IMR-90 (cell line): ENCODE measurements around the gene GNAZ. TPM values are rescaled to one million over a fixed set of nuclear protein-coding genes. Genes with fewer than 3 reads are reported as not detected.
"Not testable (repeated sequence)": the region's sequence is repeated elsewhere in the genome, so short reads cannot be mapped to it uniquely, and the experiment has no call there.

ENCODE experiments used
- ATAC-seq: fragments of 200-7000 bp; cut with Tn5 transposase; 2 replicates; pipeline ENCODE4 v1.9.1; 2020; ENCODE audit warnings: low read depth, mild to moderate bottlenecking, moderate library complexity
- BruUV-seq: library from RNA; stranded (reverse); fragments of 400-500 nt; replicated peaks from 2 replicates; lab custom pipeline; 2021; lab: Mats Ljungman, UMichigan
- CTCF ChIA-PET: fragments of 300-600 bp; formaldehyde crosslinking; extraction: SDS; loops from one replicate; lab custom pipeline; 2021; ENCODE audit warnings: antibody characterized with exemption; lab: Yijun Ruan, JAX
- POLR2A ChIA-PET: fragments of 300-600 bp; sonication (Branson Sonifier 250); formaldehyde crosslinking; loops from one replicate; lab custom pipeline; 2022; ENCODE audit warnings: antibody characterized with exemption; ENCODE audit not compliant: unreplicated experiment; lab: Charles Lee
- DNase-seq: peaks from one replicate; pipeline ENCODE4 v3.0.0; 2013
- H2AFZ ChIP-seq: replicated peaks from 2 replicates; pipeline ENCODE3; 2013; ENCODE audit warnings: low read length, mild to moderate bottlenecking; ENCODE audit not compliant: poor library complexity
- H2AK5ac ChIP-seq: 2 replicates; pipeline ENCODE4 v1.6.1; 2013; ENCODE audit warnings: low read depth, low read length, inconsistent platforms
- H2AK9ac ChIP-seq: replicated peaks from 2 replicates; pipeline ENCODE3; 2013; ENCODE audit warnings: mild to moderate bottlenecking, low read depth, low read length, moderate library complexity; ENCODE audit not compliant: poor library complexity
- H2BK120ac ChIP-seq: 2 replicates; pipeline ENCODE4 v1.6.1; 2013; ENCODE audit warnings: low read depth, low read length, inconsistent platforms
- H2BK15ac ChIP-seq: 3 replicates; pipeline ENCODE4 v1.6.1; 2013; ENCODE audit warnings: low read depth, low read length, inconsistent platforms
- H2BK20ac ChIP-seq: 2 replicates; pipeline ENCODE4 v1.6.1; 2013; ENCODE audit warnings: low read depth, mild to moderate bottlenecking, inconsistent platforms, low read length, moderate library complexity
- H2BK5ac ChIP-seq: 2 replicates; pipeline ENCODE4 v1.6.1; 2013; ENCODE audit warnings: mild to moderate bottlenecking, low read depth, low read length, inconsistent platforms; ENCODE audit not compliant: poor library complexity, severe bottlenecking
- H3K14ac ChIP-seq: replicated peaks from 2 replicates; pipeline ENCODE4 v1.6.1; 2013; ENCODE audit warnings: low read depth, low read length, inconsistent platforms
- H3K18ac ChIP-seq: 2 replicates; pipeline ENCODE4 v1.6.1; 2013; ENCODE audit warnings: low read depth, low read length, control low read depth
- H3K23ac ChIP-seq: 2 replicates; pipeline ENCODE4 v1.6.1; 2013; ENCODE audit warnings: low read depth, low read length, inconsistent platforms
- H3K27ac ChIP-seq: 2 replicates; pipeline ENCODE4 v1.5.1; 2013; ENCODE audit warnings: mild to moderate bottlenecking, control low read depth, low read length; ENCODE audit not compliant: insufficient read depth
- H3K27me3 ChIP-seq: 2 replicates; pipeline ENCODE4 v1.6.1; 2013; ENCODE audit warnings: low read length; ENCODE audit not compliant: control insufficient read depth, insufficient read depth
- H3K36me3 ChIP-seq: 2 replicates; pipeline ENCODE4 v1.6.1; 2013; ENCODE audit warnings: low read length, mixed read lengths; ENCODE audit not compliant: control insufficient read depth, insufficient read depth
- H3K4ac ChIP-seq: 2 replicates; pipeline ENCODE4 v1.6.1; 2013; ENCODE audit warnings: low read depth, low read length, inconsistent platforms
- H3K4me1 ChIP-seq: 2 replicates; pipeline ENCODE4 v1.6.1; 2013; ENCODE audit warnings: low read length, mixed read lengths; ENCODE audit not compliant: control insufficient read depth, insufficient read depth
- H3K4me2 ChIP-seq: 2 replicates; pipeline ENCODE4 v1.6.1; 2013; ENCODE audit warnings: low read depth, mild to moderate bottlenecking, control low read depth, low read length, moderate library complexity
- H3K4me3 ChIP-seq: 2 replicates; pipeline ENCODE4 v1.5.1; 2013; ENCODE audit warnings: low read depth, mild to moderate bottlenecking, control low read depth, low read length, moderate library complexity; ENCODE audit not compliant: insufficient read depth
- H3K56ac ChIP-seq: 2 replicates; pipeline ENCODE4 v1.6.1; 2013; ENCODE audit warnings: low read length, inconsistent platforms; ENCODE audit not compliant: insufficient read depth; ENCODE audit errors: extremely low read depth
- H3K79me1 ChIP-seq, 2 experiments: 2 replicates each; pipeline ENCODE4 v1.6.1; 2013; ENCODE audit warnings: low read length in 2 of 2, inconsistent platforms in 1 of 2, low read depth in 1 of 2
- H3K9ac ChIP-seq: 2 replicates; pipeline ENCODE4 v1.6.1; 2013; ENCODE audit warnings: low read depth, low read length, control low read depth
- H3K9me1 ChIP-seq: 2 replicates; pipeline ENCODE4 v1.6.1; 2013; ENCODE audit warnings: low read length, inconsistent platforms; ENCODE audit not compliant: insufficient read depth
- H3K9me3 ChIP-seq: 2 replicates; pipeline ENCODE4 v1.6.1; 2013; ENCODE audit warnings: low read length; ENCODE audit not compliant: control insufficient read depth, insufficient read depth
- H4K20me1 ChIP-seq: 2 replicates; pipeline ENCODE4 v1.6.1; 2013; ENCODE audit warnings: low read length, inconsistent platforms; ENCODE audit not compliant: insufficient read depth
- H4K5ac ChIP-seq: 2 replicates; pipeline ENCODE4 v1.6.1; 2013; ENCODE audit warnings: mild to moderate bottlenecking, low read depth, low read length, control low read depth
- H4K8ac ChIP-seq, 2 experiments: 2 replicates each; pipeline ENCODE4 v1.6.1; 2013; ENCODE audit warnings: low read depth in 2 of 2, low read length in 2 of 2, control low read depth in 1 of 2, inconsistent platforms in 1 of 2
- H4K91ac ChIP-seq: 2 replicates; pipeline ENCODE4 v1.6.1; 2013; ENCODE audit warnings: low read depth, low read length, inconsistent platforms; ENCODE audit not compliant: insufficient read depth
- CTCF ChIP-seq: conservative IDR thresholded peaks from 2 replicates; pipeline ENCODE4 v1.5.1; 2012; ENCODE audit warnings: mild to moderate bottlenecking, low read depth, low read length, improper control_type of control experiment
- MXI1 ChIP-seq: IDR thresholded peaks from 2 replicates; pipeline ENCODE4 v1.6.1; 2012; ENCODE audit warnings: low read depth, mild to moderate bottlenecking, low read length, moderate library complexity, borderline replicate concordance
- NFE2L2 ChIP-seq: fragments of 150-350 bp; IDR thresholded peaks from 2 replicates; pipeline ENCODE4 v1.6.1; 2016; ENCODE audit warnings: low read depth, mild to moderate bottlenecking, low read length
- RFX5 ChIP-seq: IDR thresholded peaks from 2 replicates; pipeline ENCODE4 v1.8.0; 2012; ENCODE audit warnings: low read depth, mild to moderate bottlenecking, low read length, moderate library complexity
- WGBS, 2 experiments: methylation state at CpG; one replicate each; pipeline versions ENCODE4 v1.1.5 to v1.1.7; 2013; ENCODE audit warnings: missing lambda C conversion rate in 2 of 2; ENCODE audit not compliant: insufficient read length in 1 of 2; ENCODE audit errors: extremely low coverage in 2 of 2; 5-methylcytosine and 5-hydroxymethylcytosine counted together
- dilution Hi-C: fragments of 300-500 bp; cut with HindIII; formaldehyde crosslinking; loops from one replicate; pipeline ENCODE4 v1.14.3; 2018; ENCODE audit warnings: low sequenced_read_pairs; ENCODE audit not compliant: unreplicated experiment
- in situ Hi-C: fragments of 300-500 bp; cut with MboI; formaldehyde crosslinking; loops from 3 replicates; pipeline ENCODE4 v1.14.3; 2019; ENCODE audit warnings: low sequenced_read_pairs, inconsistent platforms, mixed read lengths
- intact Hi-C: fragments of 100-400 bp; cut with micrococcal nuclease; formaldehyde crosslinking; loops from 2 replicates; pipeline ENCODE4 v1.10.0; 2022
- polyA plus RNA-seq, 3 experiments: library from polyadenylated mRNA; depleted of rRNA; stranded (reverse); fragments of >200 nt; gene quantifications; 2 replicates each; pipeline ENCODE4 v1.2.3, GENCODE V29; 2012; ENCODE audit warnings: low replicate concordance in 1 of 3
- total RNA-seq: library from RNA; depleted of rRNA; stranded (reverse); fragments of >200 nt; gene quantifications from 2 replicates; pipeline ENCODE4 v1.2.3, GENCODE V29; 2012

The GNAZ gene
- total and polyA plus RNA-seq, 2 of the 4 experiments (the other 2 are of a cell fraction) = 1.5 to 2.5 TPM

GRCh38 chr22:23047742-23048141, 22.6 kb upstream of the GNAZ start:
- CTCF ChIA-PET = no interaction called here
- no peaks in the 10 kb centered on the region for H3K79me1 ChIP-seq
- H2AFZ ChIP-seq = no peak overlapping the region
- no peak overlapping the region for H2BK120ac ChIP-seq
- no peak overlapping the region for H2BK20ac ChIP-seq
- no peak overlapping the region for H3K4me2 ChIP-seq
- in situ Hi-C loops (no loop called here), intact Hi-C loops (no loop called here), dilution Hi-C loops (no loop called here)
- no peak overlapping the region for H3K56ac ChIP-seq
- no peaks in the 10 kb centered on the region; the same call in none of the 2 replicates for H3K27me3 ChIP-seq
- H3K23ac ChIP-seq = no peak overlapping the region
- H3K9me1 ChIP-seq = no peaks in the 10 kb centered on the region
- BruUV-seq = no TSS peak
- no peak overlapping the region for H3K9ac ChIP-seq
- no peak for DNase-seq
- no peaks in the 10 kb centered on the region for H3K4me1 ChIP-seq
- H3K9me3 ChIP-seq = peaks cover 1% of the 10 kb centered on the region; the same call in 1 of the 2 replicates
- no peak for ATAC-seq
- H3K14ac ChIP-seq = no peak overlapping the region
- H2BK5ac ChIP-seq = no peak overlapping the region
- no peaks in the 10 kb centered on the region for H3K36me3 ChIP-seq
- WGBS, 2 experiments = 73% methylated on average over 5 of the region's 6 CpGs; no CpG with 5 or more reads in 1 of the 2 experiments
- no peak overlapping the region for H4K8ac ChIP-seq
- H3K4me3 ChIP-seq = no peak overlapping the region
- no peak overlapping the region for H4K5ac ChIP-seq
- H3K4ac ChIP-seq = no peak overlapping the region
- no peak overlapping the region for H2AK9ac ChIP-seq
- no peak overlapping the region for H3K18ac ChIP-seq
- POLR2A ChIA-PET = no interaction called here
- TF ChIP-seq MXI1 = no peak
- no peak for TF ChIP-seq NFE2L2
- TF ChIP-seq RFX5 = no peak
- TF ChIP-seq CTCF = no peak
- no peak overlapping the region for H3K27ac ChIP-seq
- H4K20me1 ChIP-seq = no peaks in the 10 kb centered on the region
- no peak overlapping the region for H4K91ac ChIP-seq
- H2AK5ac ChIP-seq = no peak overlapping the region
- no peak overlapping the region for H2BK15ac ChIP-seq

GRCh38 chr22:23050546-23050945, 19.8 kb upstream of the GNAZ start:
- H2AFZ ChIP-seq, H2AK5ac ChIP-seq, DNase-seq, H3K27me3 ChIP-seq, H3K18ac ChIP-seq, intact Hi-C loops, dilution Hi-C loops, H4K20me1 ChIP-seq, H2BK120ac ChIP-seq, H2BK5ac ChIP-seq, H3K9ac ChIP-seq, H2AK9ac ChIP-seq, H3K4me1 ChIP-seq, POLR2A ChIA-PET, in situ Hi-C loops, H3K4ac ChIP-seq, H2BK20ac ChIP-seq, H3K4me2 ChIP-seq, H2BK15ac ChIP-seq, H3K14ac ChIP-seq, H3K56ac ChIP-seq, H3K27ac ChIP-seq, BruUV-seq, H3K9me3 ChIP-seq, H3K36me3 ChIP-seq, H3K79me1 ChIP-seq, CTCF ChIA-PET, ATAC-seq, H3K23ac ChIP-seq, H3K9me1 ChIP-seq, H4K91ac ChIP-seq, H4K8ac ChIP-seq, H4K5ac ChIP-seq, H3K4me3 ChIP-seq: not testable (repeated sequence)
- WGBS, 2 experiments = no CpG with 5 or more reads among the region's 1 CpG
